ENCODE results near the gene ATP2B1.

GRCh38 chr12:89655841-89656240 lies 52.8 kb downstream of the ATP2B1 start:
- TF ChIP-seq CTCF (IDR thresholded peaks at IDR 0.05) (no peak), EP300 (IDR thresholded peaks at IDR 0.05) (no peak), REST (IDR thresholded peaks at IDR 0.05) (no peak), BHLHE40 (IDR thresholded peaks at IDR 0.05; ENCODE audit: low read depth, low read length) (no peak), CHD2 (IDR thresholded peaks at IDR 0.05; ENCODE audit: low read length, partially characterized antibody) (no peak), POLR2AphosphoS2 (conservative IDR thresholded peaks at IDR 0.05; ENCODE audit: low read length) (no peak), GATA3 (IDR thresholded peaks at IDR 0.05; ENCODE audit: borderline replicate concordance) (no peak), POLR2A (IDR thresholded peaks at IDR 0.05; ENCODE audit: low read length) (no peak)
